Measurements from ENCODE around the gene NBEA.

Gene NBEA

GRCh38 chr13:34933786-34934185 is 8.3 kb upstream of the NBEA start:
- TF ChIP-seq CTCF (IDR thresholded peaks at IDR 0.05; ENCODE audit: insufficient read depth, low read depth, low read length, missing control alignments): no peak
- no peak for DNase-seq (ENCODE audit: low read depth)
- H3K4me3 ChIP-seq (ENCODE audit: low read length): no peak overlapping the region

GRCh38 chr13:34935841-34936240 is 6.2 kb upstream of the NBEA start:
- DNase-seq (ENCODE audit: low read depth): no peak
- no peak for TF ChIP-seq CTCF (IDR thresholded peaks at IDR 0.05; ENCODE audit: insufficient read depth, low read depth, low read length, missing control alignments)
- H3K4me3 ChIP-seq (ENCODE audit: low read length): no peak overlapping the region

- no peak for TF ChIP-seq CTCF (IDR thresholded peaks at IDR 0.05; ENCODE audit: insufficient read depth, low read depth, low read length, missing control alignments)
Measured at GRCh38 chr13:34939771-34940170, 2.3 kb upstream of the NBEA start.

GRCh38 chr13:34941436-34941834 is 635 bp upstream of the NBEA start:
- no peak for TF ChIP-seq CTCF (IDR thresholded peaks at IDR 0.05; ENCODE audit: insufficient read depth, low read depth, low read length, missing control alignments)
- DNase-seq (ENCODE audit: low read depth): no peak
- no peak overlapping the region for H3K4me3 ChIP-seq (ENCODE audit: low read length)

More at GRCh38 chr13:34939771-34940170, 2.3 kb upstream of the NBEA start:
- DNase-seq (ENCODE audit: low read depth): no peak
- H3K4me3 ChIP-seq (ENCODE audit: low read length): no peak overlapping the region

- H3K4me3 ChIP-seq (ENCODE audit: low read length): no peak overlapping the region
- no peak for TF ChIP-seq CTCF (IDR thresholded peaks at IDR 0.05; ENCODE audit: insufficient read depth, low read depth, low read length, missing control alignments)
- no peak for DNase-seq (ENCODE audit: low read depth)
Measured at GRCh38 chr13:34942732-34943435, 814 bp downstream of the NBEA start.

GRCh38 chr13:34943436-34944273 is 1.6 kb downstream of the NBEA start:
- no peak for TF ChIP-seq CTCF (IDR thresholded peaks at IDR 0.05; ENCODE audit: insufficient read depth, low read depth, low read length, missing control alignments)
- H3K4me3 ChIP-seq (ENCODE audit: low read length): no peak overlapping the region
- no peak for DNase-seq (ENCODE audit: low read depth)

Data from epithelial cell of esophagus (primary cell).